ENCODE measurements around the gene TICRR.
"Not testable (repeated sequence)": the region's sequence is repeated elsewhere in the genome, so short reads cannot be mapped to it uniquely, and the experiment has no call there.

Gene TICRR

DNA sequence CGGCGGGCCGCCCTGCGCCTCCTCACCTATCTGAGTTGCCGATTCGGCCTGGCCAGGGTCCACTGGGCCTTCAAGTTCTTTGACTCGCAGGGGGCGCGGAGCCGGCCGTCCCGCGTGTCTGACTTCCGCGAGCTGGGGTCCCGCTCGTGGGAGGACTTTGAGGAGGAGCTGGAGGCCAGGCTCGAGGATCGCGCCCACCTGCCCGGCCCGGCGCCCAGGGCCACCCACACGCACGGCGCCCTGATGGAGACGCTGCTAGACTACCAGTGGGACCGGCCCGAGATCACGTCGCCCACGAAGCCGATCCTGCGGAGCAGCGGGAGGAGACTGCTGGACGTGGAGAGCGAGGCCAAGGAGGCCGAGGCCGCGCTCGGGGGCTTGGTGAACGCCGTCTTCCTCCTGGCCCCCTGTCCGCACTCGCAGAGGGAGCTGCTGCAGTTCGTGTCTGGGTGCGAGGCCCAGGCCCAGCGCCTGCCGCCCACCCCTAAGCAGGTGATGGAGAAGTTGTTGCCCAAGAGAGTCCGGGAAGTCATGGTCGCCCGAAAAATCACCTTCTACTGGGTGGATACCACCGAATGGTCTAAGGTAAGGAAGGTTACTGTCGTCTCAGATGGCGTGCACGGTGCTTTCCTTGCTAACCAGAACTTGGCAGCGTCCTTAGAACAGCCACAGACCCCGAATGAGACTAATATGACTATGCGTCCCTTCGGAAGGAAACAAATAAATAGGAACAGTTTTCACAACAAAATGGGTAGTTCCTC is 567 bp downstream of the TICRR start:
- DNase-seq = no peak

DNA sequence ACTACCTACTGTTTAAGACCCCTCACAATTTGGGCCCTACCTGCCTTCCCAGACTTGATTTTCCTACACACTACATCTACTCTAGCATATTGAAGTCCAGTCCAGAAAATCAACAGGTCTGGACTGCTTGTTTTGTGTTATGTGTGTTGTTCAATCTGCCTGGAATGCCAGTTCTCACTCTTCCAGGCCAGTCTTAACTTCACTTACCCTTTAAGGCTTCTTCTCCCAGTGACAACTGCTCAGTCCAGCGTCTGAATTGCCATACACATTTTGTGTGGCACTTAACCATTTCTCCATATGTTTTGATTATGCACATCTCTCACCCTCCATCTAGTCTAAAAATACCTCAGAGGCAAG is 1.1 kb downstream of the TICRR start:
- DNase-seq = no peak

DNA sequence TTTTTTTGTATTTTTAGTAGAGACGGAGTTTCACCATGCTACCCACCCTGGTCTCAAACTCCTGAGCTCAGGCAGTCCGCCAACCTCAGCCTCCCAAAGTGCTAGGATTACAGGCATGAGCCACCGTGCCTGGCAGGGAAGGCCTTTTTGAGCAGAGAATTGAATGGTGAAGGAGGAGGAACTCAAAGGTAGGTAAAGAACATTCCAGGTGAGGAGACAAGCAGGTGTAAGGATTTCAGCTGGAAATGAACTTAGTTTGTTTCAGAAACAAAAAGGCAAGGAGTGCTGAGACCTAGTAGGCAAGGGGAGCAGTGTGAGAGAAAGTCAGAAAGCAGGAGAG is 2.5 kb downstream of the TICRR start:
- no peak for DNase-seq

DNA sequence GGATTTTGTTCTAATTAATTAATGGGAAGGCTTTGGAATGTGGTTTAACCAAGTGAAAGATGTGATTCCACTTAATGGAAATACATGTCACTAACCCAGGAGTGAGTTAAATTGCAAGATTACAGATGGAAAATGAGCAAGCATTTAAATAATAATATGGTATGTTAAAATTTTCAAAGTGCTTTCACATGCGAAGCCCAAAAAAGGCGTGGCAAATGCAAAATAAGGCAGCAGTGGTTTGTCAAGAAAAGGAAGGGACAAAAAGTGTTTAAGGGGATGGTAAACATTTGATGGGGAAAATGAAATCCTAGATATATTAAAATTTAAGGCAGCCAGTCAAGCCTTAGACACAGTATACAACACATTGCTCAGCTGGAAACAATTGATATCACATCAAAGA is 2.9 kb downstream of the TICRR start:
- DNase-seq = no peak

DNA sequence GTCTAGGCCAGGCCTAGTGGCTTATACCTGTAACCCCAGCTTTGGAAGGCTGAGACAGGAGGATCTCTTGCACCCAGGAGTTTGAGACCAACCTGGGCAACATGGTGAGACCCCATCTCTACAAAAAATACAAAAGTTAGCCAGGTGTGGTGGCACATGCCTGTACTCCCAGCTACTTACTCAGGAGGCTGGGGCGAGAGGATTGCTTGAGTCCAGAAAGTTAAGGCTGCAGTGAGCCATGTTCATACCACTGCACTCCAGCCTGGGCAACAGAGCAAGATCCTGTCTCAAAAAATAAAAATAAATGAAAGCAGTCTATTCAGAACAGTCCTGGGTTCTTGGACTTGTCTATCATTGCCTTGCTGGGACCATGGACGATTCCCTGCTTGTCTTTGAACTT is 5.5 kb downstream of the TICRR start:
- DNase-seq = not testable (repeated sequence)

DNA sequence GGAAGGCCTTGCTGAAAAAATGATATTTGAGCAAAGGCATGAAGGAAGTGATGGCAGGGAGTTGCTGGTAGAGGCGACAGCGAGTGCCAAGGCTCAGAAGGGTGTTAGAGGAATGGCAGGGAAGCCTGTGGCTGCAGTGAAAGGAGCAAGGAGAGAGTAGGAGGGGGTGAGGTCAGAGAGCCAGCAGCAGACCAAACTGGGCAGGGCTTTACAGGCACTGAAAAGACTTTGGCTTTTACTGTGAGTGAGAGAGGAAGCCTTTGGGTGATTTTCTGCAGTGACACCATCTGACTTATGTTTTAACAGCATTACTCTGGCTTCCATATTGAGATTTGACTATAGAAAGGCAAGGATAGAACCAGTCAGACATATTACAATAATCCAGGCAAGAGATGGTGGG is 11.4 kb downstream of the TICRR start:
- DNase-seq = no peak

DNA sequence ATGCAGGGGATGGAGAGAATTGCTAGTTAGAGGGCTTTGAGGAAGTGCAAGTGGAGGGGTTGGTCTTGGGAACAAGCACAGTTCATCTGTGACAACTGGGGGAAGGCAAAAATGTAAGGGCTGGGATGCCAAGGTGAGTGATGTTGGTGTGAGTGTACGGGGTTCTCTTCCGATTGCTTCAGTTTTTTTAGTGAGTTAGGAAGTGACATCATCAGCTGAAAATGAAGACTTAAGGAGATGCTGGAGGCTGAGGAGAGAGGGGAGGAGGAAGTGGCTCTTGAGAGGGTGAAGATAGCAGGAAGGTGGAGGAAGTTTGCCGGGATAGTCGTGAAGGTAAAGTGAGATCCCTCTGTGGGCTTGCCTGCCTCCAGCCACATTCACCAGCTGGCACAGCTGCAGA is 12.7 kb downstream of the TICRR start:
- DNase-seq = no peak

DNA sequence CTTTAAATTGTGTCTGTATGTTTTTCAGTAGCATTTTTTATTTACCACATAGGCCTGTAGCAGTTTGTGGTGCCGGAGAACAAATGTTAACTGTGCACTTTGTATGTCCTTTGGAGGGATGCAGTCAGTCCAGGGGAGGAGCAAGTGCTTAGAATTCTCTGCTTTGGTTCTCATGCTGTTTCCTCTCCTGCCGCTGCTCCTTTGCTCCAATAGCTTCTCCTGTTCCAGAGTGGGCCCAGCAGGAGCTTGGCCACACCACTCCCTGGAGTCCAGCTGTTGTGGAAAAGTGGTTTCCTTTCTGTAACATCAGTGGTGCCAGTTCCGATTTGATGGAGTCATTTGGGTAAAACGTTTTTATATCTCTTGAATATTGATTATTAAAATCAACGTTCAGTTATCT is 16.6 kb downstream of the TICRR start:
- DNase-seq = no peak

DNA sequence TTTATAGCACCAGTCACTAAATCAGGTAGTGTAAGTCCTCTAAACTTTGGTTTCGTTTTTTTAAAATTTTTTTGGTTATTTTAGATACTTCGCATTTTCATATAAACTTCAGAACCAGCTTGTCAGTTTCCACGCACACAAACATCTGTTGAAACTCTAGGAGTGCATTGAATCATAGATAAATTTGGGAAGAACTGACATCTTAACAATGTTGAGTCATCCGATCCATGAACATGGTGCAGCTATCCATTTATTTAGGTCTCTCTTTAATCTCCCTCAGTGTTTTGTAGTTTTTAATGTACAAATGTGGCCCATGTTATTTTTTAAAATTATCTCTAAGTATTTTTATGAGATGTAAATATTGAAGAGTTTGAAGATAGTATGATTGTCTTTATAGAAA is 17.7 kb downstream of the TICRR start:
- DNase-seq = no peak

DNA sequence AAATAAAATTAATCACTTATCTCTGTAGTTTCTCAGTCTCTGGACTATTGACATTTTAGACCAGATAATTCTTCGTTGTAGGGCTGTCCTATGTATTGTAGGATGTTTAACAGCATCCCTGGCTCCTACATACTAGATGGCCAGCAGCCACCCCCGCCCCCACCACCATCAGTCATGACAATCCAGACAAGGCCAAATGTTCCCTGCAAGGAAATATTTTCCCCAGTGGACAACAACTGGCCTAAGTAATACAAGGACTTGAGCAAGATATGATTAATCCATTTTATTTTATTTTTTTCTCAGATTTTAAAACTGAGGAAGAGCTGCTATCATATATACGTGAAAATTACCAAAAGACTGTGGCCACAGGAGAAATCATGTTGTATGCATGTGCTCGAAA is 23.8 kb downstream of the TICRR start:
- DNase-seq = no peak

DNA sequence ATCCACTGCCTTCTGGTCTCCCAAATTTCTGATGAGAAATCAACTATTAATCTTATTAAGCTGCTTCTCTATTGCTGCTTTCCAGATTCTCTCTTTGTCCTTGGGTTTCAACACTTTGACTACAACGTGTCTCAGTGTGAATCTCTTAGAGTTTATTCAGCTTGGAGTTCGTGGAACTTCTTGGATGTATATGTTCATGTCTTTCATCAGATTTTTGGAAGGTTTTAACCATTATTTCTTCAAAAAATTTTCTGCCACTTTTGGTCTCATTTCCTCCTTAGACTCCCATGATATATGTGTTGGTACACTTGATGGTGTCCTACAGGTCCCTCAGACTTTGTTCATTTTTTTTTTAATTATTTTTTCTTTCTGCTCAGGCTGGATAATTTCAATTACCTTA is 36.0 kb downstream of the TICRR start:
- DNase-seq = no peak

DNA sequence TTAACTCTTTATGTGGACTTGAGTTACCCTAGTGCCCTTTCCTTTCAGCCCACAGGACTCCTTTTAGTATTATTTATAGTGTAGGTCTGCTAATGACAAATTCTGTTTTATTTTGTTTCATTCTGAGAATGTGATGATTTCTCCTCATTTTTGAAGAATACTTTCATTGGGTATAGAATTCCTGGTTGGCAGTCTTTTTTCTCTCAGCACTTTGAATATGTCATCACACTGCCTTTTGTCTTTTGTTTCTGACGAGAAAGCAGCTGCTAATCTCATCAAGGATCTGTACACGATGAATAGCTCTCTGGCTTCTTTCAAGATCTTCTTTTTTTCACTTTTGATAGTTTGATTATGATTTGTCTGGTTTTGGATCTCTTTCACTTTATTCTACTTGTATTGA is 37.8 kb downstream of the TICRR start:
- DNase-seq = no peak

DNA sequence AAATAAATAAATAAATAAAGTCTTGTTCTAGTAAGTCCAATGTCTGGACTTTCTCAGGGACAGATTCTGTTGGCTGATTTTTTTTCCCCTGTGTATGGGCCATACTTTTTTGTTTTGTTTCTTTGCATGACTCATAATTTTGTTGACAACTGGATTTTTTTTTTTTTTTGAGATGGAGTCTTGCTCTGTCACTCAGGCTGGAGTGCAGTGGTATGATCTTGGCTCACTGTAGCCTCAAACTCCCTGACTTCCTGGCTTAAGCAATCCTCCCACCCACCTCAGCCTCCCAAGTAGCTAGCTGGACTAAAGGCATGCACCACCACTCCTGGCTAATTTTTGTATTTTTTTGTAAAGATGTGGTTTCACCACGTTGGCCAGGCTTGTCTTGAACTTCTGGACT is 38.9 kb downstream of the TICRR start:
- DNase-seq = no peak

DNA sequence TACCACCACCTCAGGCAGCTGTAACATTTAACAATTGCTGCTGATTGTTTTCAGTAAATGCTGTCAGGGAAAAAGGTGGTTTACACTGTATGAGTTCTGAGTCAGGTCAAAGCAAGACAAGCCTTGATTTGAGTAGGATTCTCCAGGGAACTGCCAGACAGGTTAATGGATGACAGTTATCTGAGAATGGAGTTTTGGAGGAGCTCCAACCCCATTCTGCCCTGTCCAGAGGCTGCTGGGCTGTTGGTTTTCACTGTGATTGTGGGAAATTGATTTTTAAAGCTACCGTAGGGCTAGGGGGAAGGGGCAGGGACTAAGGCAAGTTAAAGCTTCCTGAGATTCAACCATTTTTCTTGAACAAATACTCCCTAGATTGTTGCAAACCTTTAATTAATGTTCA is 39.9 kb downstream of the TICRR start:
- DNase-seq = no peak

DNA sequence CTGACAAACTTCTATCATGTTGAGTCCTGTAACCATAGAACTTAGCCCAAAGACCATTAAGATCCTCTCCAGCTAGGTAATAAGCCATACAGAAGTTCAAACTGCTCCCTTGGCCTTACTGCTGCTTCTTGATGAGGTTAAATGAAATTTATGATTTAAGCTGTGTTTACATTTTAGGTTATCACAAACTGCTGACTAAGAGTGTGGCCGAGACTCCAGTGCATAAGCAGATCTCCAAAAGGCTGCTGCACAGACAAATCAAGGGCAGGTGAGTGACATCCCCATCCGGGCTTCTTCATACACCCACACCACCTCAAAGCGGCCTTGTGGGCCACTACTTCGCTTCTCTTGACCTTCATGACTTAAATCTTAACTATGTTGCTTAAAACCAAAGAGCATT is 41.0 kb downstream of the TICRR start:
- DNase-seq = no peak

DNA sequence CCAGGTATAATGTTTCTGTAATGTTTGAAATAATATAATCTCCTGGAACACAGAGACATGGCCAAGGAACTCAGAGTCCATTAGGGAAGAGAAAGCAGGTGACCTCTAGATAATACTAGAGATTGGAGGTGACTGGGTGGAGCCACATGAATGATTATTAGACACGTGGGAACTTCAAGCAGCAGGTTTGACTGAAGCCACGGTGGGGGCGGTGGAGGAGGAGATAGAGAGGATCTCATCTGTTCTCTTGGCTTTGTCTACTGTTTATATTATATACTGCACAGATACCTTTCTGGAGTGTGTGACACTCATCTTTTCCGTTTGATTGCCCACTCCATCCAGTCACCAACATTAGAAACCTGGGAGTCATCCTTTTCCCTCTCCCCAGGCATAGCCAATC is 46.3 kb downstream of the TICRR start:
- no peak for DNase-seq

DNA sequence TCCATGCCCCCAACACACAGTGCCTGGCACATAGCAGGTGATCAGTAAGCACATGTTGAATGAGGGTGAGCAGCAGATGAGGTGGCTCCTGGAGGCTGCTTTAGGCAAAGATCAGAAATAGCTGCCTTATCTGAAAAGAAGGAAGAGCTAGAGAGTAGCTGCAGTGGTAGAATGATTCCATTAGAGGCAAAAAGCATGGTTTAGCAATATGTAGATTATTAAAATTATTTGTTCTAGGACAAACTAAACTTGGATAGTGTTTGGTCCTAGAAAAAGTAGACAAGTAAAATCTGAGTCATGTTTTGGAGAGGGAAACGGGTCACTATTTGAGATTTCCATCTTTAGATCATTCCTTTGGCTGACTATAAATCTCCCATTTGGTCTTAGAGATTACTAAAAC is 47.9 kb downstream of the TICRR start:
- DNase-seq = no peak

DNA sequence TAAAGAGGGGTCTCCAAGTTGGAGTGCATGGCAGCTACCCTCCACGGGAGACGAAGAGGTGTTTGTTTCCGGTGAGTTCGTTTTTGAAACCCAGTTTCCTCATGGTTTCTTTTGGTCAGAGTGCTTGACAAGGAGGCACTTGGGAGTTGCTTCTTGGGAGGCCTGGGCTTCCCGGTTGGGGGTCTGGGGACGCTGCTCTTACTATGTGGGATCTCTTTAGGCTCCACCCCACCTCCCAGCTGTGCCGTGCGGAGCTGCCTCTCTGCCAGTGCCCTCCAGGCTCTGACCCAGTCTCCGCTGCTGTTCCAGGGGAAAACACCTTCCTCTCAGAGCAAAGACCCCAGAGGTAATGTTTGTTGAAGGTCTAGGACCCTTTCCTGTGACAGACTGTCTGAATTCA is 50.4 kb downstream of the TICRR start:
- no peak for DNase-seq

DNA sequence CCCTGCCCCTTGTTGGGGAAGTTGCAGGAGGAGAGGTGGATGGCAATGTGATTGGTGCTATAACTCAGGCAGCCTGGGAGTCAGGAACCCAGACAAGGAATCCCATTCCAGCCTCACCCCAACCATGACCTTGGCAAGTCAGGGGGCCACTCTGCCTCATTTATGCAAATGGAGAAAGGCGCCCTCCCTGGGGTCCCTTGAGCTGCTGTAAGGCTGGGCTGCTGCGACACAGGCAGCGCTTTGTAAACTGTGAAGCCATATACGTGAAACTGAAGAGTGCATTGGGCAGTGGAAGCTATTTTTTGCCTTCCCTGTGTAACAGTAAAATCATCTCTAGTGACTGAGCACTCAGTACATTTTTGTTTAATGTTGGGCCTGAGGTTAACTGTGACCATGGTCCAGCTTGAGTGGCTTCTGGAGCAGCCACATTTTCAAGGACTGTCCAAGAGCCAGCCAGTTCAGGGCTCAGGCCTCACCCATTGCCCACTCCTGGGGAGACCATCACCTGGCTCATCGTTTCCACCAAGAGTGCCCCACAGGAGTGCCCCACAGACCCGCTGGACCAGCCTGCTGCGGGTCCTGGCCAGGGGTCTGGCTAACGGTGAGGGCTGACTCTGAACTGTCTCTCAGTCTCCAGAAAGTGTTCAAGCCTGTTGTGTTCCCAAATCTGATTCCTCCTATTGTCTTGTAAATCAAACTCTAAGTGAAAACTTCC is 52.1 kb downstream of the TICRR start:
- no peak for DNase-seq

DNA sequence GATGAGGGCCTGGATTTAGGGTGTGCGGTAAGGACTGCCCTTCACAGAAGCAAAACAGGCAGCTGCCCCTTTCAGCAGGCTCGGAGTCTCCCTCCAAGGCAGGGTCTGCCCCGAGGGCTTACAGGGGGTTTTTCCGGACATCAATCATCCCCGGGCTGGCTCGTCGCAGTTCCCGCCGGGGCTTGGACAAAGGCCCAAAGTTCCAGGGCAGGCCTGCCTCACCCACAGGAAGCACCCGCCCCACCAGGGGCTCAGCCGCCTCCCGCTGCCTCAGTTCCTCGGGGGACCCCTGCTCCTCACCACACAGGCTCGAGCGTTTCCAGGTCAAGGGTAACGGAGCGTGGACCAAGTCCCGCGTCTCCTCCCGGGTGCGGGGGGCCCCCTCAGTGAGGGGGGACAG is 53.0 kb downstream of the TICRR start:
- DNase-seq = no peak

DNA sequence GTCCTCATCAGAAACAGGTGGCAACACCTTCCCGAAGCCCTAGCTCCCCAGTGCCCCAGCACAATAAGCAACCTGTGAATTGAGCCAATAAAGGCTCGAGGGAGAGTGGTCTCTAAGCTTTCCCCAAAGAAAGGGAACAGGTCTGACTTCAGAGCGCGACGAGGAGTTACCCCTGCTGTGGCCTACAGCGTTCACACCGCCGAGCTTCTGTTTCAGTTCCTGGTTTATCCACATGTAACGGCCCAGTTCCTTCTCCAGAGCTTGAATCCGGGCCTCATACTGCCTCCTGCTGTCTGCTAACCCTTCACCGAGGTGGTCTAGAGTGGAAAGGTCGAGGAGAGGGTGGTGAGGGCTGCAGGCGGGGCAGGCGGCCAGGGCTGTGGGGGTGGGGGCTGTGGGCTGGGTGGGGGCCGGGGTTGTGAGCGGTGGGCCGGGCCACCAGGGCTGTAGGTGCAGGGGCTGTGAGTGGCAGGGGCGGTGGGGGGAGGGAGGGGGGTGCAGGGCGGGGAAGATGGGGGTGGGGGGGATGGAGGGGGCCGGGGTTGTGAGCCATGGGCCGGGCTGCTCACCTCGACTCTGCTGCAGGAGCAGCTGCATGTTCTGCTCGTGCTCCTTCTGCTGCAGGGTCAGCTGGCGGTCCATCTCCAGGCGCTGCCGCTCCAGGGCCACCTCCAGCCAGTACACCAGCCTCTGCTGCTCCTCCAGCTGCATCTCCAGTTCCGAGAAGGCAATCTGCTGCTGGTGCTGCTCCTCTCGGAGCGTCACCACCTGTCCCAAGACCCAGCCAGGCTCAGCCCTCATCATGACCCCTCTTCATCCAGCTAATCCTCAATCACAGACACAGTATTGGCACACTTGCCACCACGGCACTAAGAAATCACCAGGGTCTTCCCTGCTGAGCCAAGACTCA is 53.8 kb downstream of the TICRR start:
- DNase-seq = no peak

DNA sequence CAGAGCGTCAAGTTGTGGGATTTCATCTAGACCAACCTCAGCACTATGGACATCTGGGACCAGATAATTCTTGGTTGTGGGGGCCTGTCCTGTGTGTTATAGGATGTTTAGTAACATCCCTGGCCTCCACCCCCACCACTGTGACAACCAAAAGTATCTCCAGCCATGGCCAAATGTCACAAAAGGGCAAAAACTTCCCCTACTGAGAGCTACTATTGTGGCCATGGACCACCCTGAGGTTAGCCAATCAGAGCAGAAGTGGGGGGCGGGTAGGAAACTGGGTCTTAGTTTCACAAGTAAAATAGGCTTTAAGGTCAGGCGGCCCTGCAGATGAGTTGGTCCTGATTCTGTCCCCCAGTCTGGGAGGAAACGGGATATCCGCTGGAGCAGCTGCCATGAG is 54.6 kb downstream of the TICRR start:
- no peak for DNase-seq

DNA sequence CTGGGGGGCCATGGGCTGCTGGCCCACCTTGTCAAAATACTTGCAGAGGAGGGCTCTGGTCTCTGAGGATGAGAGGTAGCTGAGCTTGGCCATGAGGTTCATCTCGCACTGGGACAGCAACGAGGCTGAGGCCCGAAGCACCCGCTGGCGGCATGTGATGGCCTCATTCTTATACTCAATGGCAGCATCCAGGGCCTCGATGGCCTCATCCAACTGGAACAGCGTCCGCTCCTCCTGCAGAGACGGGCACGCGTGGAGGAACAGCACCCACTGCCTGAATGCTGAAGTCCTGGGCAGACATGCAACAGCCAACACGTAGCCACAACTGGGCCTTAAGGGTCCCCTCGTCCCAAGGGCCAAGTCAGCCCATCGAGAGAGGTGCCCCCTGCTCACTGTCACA is 55.0 kb downstream of the TICRR start:
- no peak for DNase-seq

All from activated CD4-positive, alpha-beta T cell treated with anti-CD3 and anti-CD28 coated beads, Interleukin-2, amount 50 U/mL, for 1 hour (primary cell).